Neural progenitor cell (in vitro differentiated cells): Measurements from ENCODE around the gene DMKN. TPM values are rescaled to one million over a fixed set of nuclear protein-coding genes. Genes with fewer than 3 reads are reported as not detected.

ENCODE experiments used
- DNase-seq: peaks from one replicate; pipeline ENCODE4 v3.0.0-alpha.2; 2016; ENCODE audit warnings: low spot score
- H2AFZ ChIP-seq: fragments of 200-600 bp; sonication (generic); replicated peaks from 2 replicates; pipeline ENCODE4 v1.6.1; 2016; ENCODE audit warnings: antibody characterized with exemption
- H3F3A ChIP-seq: fragments of 200-600 bp; sonication (generic); 2 replicates; pipeline ENCODE4 v1.6.1; 2016; ENCODE audit warnings: antibody characterized with exemption, low read depth
- H3K27ac ChIP-seq: fragments of 200-600 bp; sonication (generic); 2 replicates; pipeline ENCODE4 v1.5.1; 2016; ENCODE audit warnings: mild to moderate bottlenecking
- H3K27me3 ChIP-seq: fragments of 200-600 bp; sonication (generic); 2 replicates; pipeline ENCODE4 v1.6.1; 2016; ENCODE audit warnings: mild to moderate bottlenecking, moderate library complexity
- H3K36me3 ChIP-seq: fragments of 200-600 bp; sonication (generic); 2 replicates; pipeline ENCODE4 v1.5.1; 2016
- H3K4me1 ChIP-seq: fragments of 200-600 bp; sonication (generic); 2 replicates; pipeline ENCODE4 v1.6.1; 2016; ENCODE audit warnings: mixed run types
- H3K4me2 ChIP-seq: fragments of 200-600 bp; sonication (generic); 2 replicates; pipeline ENCODE4 v1.6.1; 2016
- H3K4me3 ChIP-seq: fragments of 200-600 bp; sonication (generic); 2 replicates; pipeline ENCODE4 v1.5.1; 2016
- H3K79me2 ChIP-seq: fragments of 200-600 bp; sonication (generic); 2 replicates; pipeline ENCODE4 v1.6.1; 2016; ENCODE audit warnings: low read depth
- H3K9ac ChIP-seq: fragments of 200-600 bp; sonication (generic); 2 replicates; pipeline ENCODE4 v1.6.1; 2016
- H3K9me3 ChIP-seq: fragments of 200-600 bp; sonication (generic); 2 replicates; pipeline ENCODE4 v1.5.1; 2016; ENCODE audit warnings: low read depth
- H4K20me1 ChIP-seq: fragments of 200-600 bp; sonication (generic); 2 replicates; pipeline ENCODE4 v1.6.1; 2016; ENCODE audit warnings: low read depth
- H3K27ac Mint-ChIP-seq: 3 replicates; pipeline ENCODE4 v1.8.0; 2021; ENCODE audit warnings: mixed read lengths
- H3K27me3 Mint-ChIP-seq: 2 replicates; pipeline ENCODE4 v1.8.0; 2022; ENCODE audit warnings: low read depth, mild to moderate bottlenecking, inconsistent platforms, moderate library complexity, mixed read lengths; ENCODE audit not compliant: insufficient read depth
- H3K36me3 Mint-ChIP-seq: 3 replicates; pipeline ENCODE4 v1.8.0; 2021; ENCODE audit warnings: mixed read lengths
- H3K4me1 Mint-ChIP-seq: 3 replicates; pipeline ENCODE4 v1.8.0; 2021; ENCODE audit warnings: mixed read lengths
- H3K4me3 Mint-ChIP-seq: 3 replicates; pipeline ENCODE4 v1.8.0; 2021; ENCODE audit warnings: mild to moderate bottlenecking, moderate library complexity, mixed read lengths
- H3K9me3 Mint-ChIP-seq: 3 replicates; pipeline ENCODE4 v1.8.0; 2020; ENCODE audit warnings: mixed read lengths
- EZH2 ChIP-seq: fragments of 200-600 bp; sonication (generic); IDR thresholded peaks from 2 replicates; pipeline ENCODE4 v1.6.1; 2017; ENCODE audit warnings: antibody characterized with exemption, mild to moderate bottlenecking, moderate library complexity
- EZH2phosphoT487 ChIP-seq: fragments of 200-600 bp; sonication (generic); IDR thresholded peaks from 2 replicates; pipeline ENCODE4 v1.6.1; 2017; ENCODE audit warnings: antibody characterized with exemption
- total RNA-seq: library from RNA; depleted of rRNA; stranded (reverse); fragments of >200 nt; gene quantifications from 2 replicates; pipeline ENCODE4 v1.2.3, GENCODE V29; 2015; ENCODE audit warnings: low replicate concordance
- TF ChIP-seq, protein P1 (sequence below): fragments of 200-600 bp; sonication (generic); IDR thresholded peaks from 2 replicates; pipeline ENCODE4 v1.5.1; 2017; ENCODE audit warnings: antibody characterized with exemption, mild to moderate bottlenecking

The DMKN gene
- total RNA-seq, 1 donor from 2014 or later = 175 TPM

DNA sequence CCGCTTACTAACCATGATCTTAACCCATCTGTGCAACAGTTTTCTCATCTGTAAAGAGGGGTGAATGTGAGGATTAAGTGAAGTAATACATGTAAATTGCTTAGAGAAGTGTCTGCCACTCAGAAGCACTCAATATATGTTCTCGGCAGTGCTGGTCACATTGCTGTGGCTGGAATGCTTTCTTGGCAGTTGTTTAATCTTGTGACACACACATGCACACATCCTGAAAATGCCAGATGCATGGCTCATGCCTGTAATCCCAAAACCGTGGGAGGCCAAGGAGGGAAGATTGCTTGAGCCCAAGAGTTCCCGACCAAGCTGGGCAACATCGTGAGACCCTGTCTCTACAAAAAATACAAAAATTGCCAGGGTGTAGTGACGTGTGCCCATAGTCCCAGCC lies 4.9 kb upstream of the DMKN start:
- H3K36me3 Mint-ChIP-seq = no peaks in the 10 kb centered on the region
- no peak overlapping the region for H3K27ac ChIP-seq
- no peak overlapping the region for H3K27ac Mint-ChIP-seq
- no peak overlapping the region for H3K4me3 ChIP-seq
- TF ChIP-seq, protein P1, sequence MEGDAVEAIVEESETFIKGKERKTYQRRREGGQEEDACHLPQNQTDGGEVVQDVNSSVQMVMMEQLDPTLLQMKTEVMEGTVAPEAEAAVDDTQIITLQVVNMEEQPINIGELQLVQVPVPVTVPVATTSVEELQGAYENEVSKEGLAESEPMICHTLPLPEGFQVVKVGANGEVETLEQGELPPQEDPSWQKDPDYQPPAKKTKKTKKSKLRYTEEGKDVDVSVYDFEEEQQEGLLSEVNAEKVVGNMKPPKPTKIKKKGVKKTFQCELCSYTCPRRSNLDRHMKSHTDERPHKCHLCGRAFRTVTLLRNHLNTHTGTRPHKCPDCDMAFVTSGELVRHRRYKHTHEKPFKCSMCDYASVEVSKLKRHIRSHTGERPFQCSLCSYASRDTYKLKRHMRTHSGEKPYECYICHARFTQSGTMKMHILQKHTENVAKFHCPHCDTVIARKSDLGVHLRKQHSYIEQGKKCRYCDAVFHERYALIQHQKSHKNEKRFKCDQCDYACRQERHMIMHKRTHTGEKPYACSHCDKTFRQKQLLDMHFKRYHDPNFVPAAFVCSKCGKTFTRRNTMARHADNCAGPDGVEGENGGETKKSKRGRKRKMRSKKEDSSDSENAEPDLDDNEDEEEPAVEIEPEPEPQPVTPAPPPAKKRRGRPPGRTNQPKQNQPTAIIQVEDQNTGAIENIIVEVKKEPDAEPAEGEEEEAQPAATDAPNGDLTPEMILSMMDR = no peak
- H2AFZ ChIP-seq = no peak overlapping the region
- no peak overlapping the region for H3K4me2 ChIP-seq
- H3K9ac ChIP-seq = no peak overlapping the region
- H4K20me1 ChIP-seq = no peaks in the 10 kb centered on the region
- H3K79me2 ChIP-seq = no peaks in the 10 kb centered on the region
- no peaks in the 10 kb centered on the region for H3K4me1 ChIP-seq
- H3K9me3 ChIP-seq = no peaks in the 10 kb centered on the region
- H3K27me3 Mint-ChIP-seq = peaks cover 15% of the 10 kb centered on the region
- peaks cover 7% of the 10 kb centered on the region for H3K4me1 Mint-ChIP-seq
- no peaks in the 10 kb centered on the region for H3K9me3 Mint-ChIP-seq
- H3K36me3 ChIP-seq = no peaks in the 10 kb centered on the region
- no peak overlapping the region for H3K4me3 Mint-ChIP-seq
- peaks cover 12% of the 10 kb centered on the region for H3K27me3 ChIP-seq
- no peaks in the 10 kb centered on the region for H3F3A ChIP-seq
- no peak for DNase-seq

DNA sequence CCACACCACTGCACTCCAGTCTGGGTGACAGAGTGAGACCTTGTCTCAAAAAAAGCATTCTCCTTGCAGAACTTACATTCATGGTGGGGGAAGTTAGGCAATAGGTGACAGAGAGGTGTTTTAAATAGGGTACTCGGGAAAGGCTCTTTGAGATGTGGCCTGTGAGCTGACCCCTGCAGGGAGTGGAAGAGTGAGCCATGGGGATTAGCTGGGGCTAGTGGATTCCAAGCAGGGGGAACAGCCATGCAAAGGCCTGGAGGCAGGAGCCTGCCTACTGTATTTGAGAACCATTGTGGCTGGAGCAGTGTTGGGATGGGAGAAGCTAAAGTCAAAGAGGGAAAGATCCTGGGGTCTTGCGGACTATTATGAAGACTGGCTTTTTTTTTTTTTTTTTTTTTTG lies 3.9 kb upstream of the DMKN start:
- no peak overlapping the region for H3K4me2 ChIP-seq

DNA sequence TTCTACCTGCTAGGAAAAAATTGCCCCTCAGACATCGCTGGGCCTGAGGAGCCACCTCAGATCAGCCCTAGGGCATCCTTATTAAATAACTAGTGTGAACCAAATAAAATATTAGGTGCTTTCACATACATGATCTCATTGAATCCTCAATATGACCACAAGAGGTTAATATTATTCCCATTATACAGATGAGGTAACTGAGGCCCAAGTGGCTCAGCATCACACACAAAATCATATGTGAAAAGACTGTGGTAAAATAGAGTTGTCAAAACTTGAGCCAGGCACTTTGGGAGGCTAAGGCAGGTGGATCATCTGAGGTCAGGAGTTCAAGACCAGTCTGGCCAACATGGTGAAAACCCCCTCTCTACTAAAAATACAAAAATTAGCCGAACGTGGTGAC lies 2.9 kb upstream of the DMKN start:
- no peaks in the 10 kb centered on the region for H3K9me3 ChIP-seq
- H3F3A ChIP-seq = no peaks in the 10 kb centered on the region
- H3K4me1 ChIP-seq = no peaks in the 10 kb centered on the region
- H3K36me3 ChIP-seq = no peaks in the 10 kb centered on the region
- H3K4me3 ChIP-seq = no peak overlapping the region
- Mint-ChIP-seq H3K27me3 (peaks cover 20% of the 10 kb centered on the region), H3K36me3 (no peaks in the 10 kb centered on the region), H3K9me3 (no peaks in the 10 kb centered on the region), H3K4me1 (peaks cover 3% of the 10 kb centered on the region), H3K27ac (no peak overlapping the region), H3K4me3 (no peak overlapping the region)
- no peak overlapping the region for H3K27ac ChIP-seq
- DNase-seq = no peak
- TF ChIP-seq, protein P1 = no peak
- TF ChIP-seq EZH2phosphoT487 (no peak), EZH2 (no peak)
- H2AFZ ChIP-seq = no peak overlapping the region
- H3K27me3 ChIP-seq = peaks cover 20% of the 10 kb centered on the region
- H3K9ac ChIP-seq = no peak overlapping the region
- H4K20me1 ChIP-seq = no peaks in the 10 kb centered on the region
- no peaks in the 10 kb centered on the region for H3K79me2 ChIP-seq
- no peak overlapping the region for H3K4me2 ChIP-seq

More for the DNA sequence above, 3.9 kb upstream of the DMKN start:
- H3K27ac ChIP-seq = no peak overlapping the region
- no peaks in the 10 kb centered on the region for H3K36me3 ChIP-seq
- no peaks in the 10 kb centered on the region for H3F3A ChIP-seq
- no peaks in the 10 kb centered on the region for H3K79me2 ChIP-seq
- no peaks in the 10 kb centered on the region for H4K20me1 ChIP-seq
- no peak overlapping the region for H3K27ac Mint-ChIP-seq
- DNase-seq = no peak
- H3K4me1 Mint-ChIP-seq = peaks cover 5% of the 10 kb centered on the region
- H3K4me1 ChIP-seq = no peaks in the 10 kb centered on the region
- no peaks in the 10 kb centered on the region for H3K9me3 ChIP-seq
- no peaks in the 10 kb centered on the region for H3K9me3 Mint-ChIP-seq
- no peaks in the 10 kb centered on the region for H3K36me3 Mint-ChIP-seq
- no peak overlapping the region for H2AFZ ChIP-seq
- H3K9ac ChIP-seq = no peak overlapping the region
- H3K4me3 Mint-ChIP-seq = no peak overlapping the region
- H3K27me3 Mint-ChIP-seq = peaks cover 14% of the 10 kb centered on the region
- H3K27me3 ChIP-seq = peaks cover 15% of the 10 kb centered on the region
- no peak overlapping the region for H3K4me3 ChIP-seq
- TF ChIP-seq EZH2phosphoT487 (no peak), EZH2 (no peak)
- TF ChIP-seq, protein P1 = no peak
